ENCODE measurements around the gene NTN1. TPM values are rescaled to one million over a fixed set of nuclear protein-coding genes. Genes with fewer than 3 reads are reported as not detected.

Gene NTN1
- total and polyA plus RNA-seq, 2 of the 4 experiments (the other 2 are of a cell fraction), result under 0.01 to 0.07 TPM

DNA sequence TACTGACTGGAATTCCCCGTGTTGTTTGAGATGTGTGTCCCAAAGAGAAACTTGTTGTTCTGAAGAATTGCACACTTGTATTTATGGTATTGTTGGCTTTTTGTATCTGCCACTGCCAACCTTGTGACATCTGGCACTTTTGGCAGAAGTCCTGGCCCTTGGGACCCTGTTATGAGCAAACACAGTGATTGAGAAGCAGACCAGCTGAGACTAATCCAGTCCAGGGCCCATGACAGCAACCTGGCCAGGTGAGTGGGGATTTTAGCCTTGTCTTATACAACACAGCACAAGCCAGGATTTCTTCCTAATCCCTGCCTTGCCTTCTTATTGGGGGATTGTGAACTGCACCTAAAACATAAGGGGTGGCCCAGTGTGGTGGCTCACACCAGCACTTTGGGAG, 80.0 kb downstream of the NTN1 start:
- H3K9me1 ChIP-seq (ENCODE audit: insufficient read depth, low read length), result no peaks in the 10 kb centered on the region
- H2AK5ac ChIP-seq (ENCODE audit: low read depth, low read length), result no peak overlapping the region
- H2BK5ac ChIP-seq (ENCODE audit: low read depth, low read length, poor library complexity, severe bottlenecking), result no peak overlapping the region
- H3K4me2 ChIP-seq (ENCODE audit: low read depth, low read length), result no peak overlapping the region
- no peak overlapping the region for H3K9ac ChIP-seq (ENCODE audit: low read depth, low read length)
- H3K14ac ChIP-seq (replicated peaks; ENCODE audit: low read depth, low read length), result no peak overlapping the region
- no peaks in the 10 kb centered on the region for H3K27me3 ChIP-seq (ENCODE audit: control insufficient read depth, insufficient read depth, low read length)
- H3K79me1 ChIP-seq (ENCODE audit: low read depth in 1 of 2, low read length in 2 of 2), result no peaks in the 10 kb centered on the region
- no peaks in the 10 kb centered on the region for H4K20me1 ChIP-seq (ENCODE audit: insufficient read depth, low read length)
- in situ Hi-C loops (cut with MboI; ENCODE audit: low sequenced_read_pairs), result no loop called here
- intact Hi-C loops (cut with micrococcal nuclease), result no loop called here
- H3K23ac ChIP-seq (ENCODE audit: low read depth, low read length), result no peak overlapping the region
- TF ChIP-seq RCOR1 (IDR thresholded peaks at IDR 0.05; ENCODE audit: insufficient replicate concordance, low read length) (no peak), MAZ (IDR thresholded peaks at IDR 0.05; ENCODE audit: borderline replicate concordance, low read depth, low read length) (no peak), ELK1 (IDR thresholded peaks at IDR 0.05; ENCODE audit: borderline replicate concordance, low read depth, low read length) (no peak), RAD21 (IDR thresholded peaks at IDR 0.05; ENCODE audit: low read length) (no peak), FOS (IDR thresholded peaks at IDR 0.05; ENCODE audit: low read depth, low read length) (no peak), RFX5 (IDR thresholded peaks at IDR 0.05; ENCODE audit: low read depth, low read length) (no peak), CTCF (conservative IDR thresholded peaks at IDR 0.05; ENCODE audit: low read depth, low read length) (no peak), MAFK (IDR thresholded peaks at IDR 0.05; ENCODE audit: low read depth, low read length) (no peak), CHD1 (IDR thresholded peaks at IDR 0.05; ENCODE audit: low read depth, low read length) (no peak), SMC3 (IDR thresholded peaks at IDR 0.05; ENCODE audit: low read depth, low read length) (no peak), CEBPB (IDR thresholded peaks at IDR 0.05; ENCODE audit: low read depth, low read length) (no peak), POLR2A (IDR thresholded peaks at IDR 0.05; ENCODE audit: low read depth, low read length) (no peak), BHLHE40 (IDR thresholded peaks at IDR 0.05; ENCODE audit: low read depth, low read length) (no peak), MXI1 (IDR thresholded peaks at IDR 0.05; ENCODE audit: borderline replicate concordance, low read depth, low read length) (no peak), NFE2L2 (IDR thresholded peaks at IDR 0.05; ENCODE audit: low read depth, low read length) (no peak)
- TF ChIP-seq, protein P1, sequence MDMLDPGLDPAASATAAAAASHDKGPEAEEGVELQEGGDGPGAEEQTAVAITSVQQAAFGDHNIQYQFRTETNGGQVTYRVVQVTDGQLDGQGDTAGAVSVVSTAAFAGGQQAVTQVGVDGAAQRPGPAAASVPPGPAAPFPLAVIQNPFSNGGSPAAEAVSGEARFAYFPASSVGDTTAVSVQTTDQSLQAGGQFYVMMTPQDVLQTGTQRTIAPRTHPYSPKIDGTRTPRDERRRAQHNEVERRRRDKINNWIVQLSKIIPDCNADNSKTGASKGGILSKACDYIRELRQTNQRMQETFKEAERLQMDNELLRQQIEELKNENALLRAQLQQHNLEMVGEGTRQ (IDR thresholded peaks at IDR 0.05; ENCODE audit: low read depth, low read length), result no peak
- no peak overlapping the region for H4K5ac ChIP-seq (ENCODE audit: low read depth, low read length)
- ATAC-seq (ENCODE audit: low read depth) (no peak), DNase-seq (no peak)
- H2BK15ac ChIP-seq (ENCODE audit: low read depth, low read length), result no peak overlapping the region
- CTCF ChIA-PET, result no interaction called here
- no peak overlapping the region for H2AFZ ChIP-seq (replicated peaks; ENCODE audit: low read length, poor library complexity)
- no peak overlapping the region for H4K91ac ChIP-seq (ENCODE audit: insufficient read depth, low read depth, low read length)
- no peak overlapping the region for H3K4ac ChIP-seq (ENCODE audit: low read depth, low read length)
- dilution Hi-C loops (cut with HindIII; ENCODE audit: low sequenced_read_pairs, unreplicated experiment), result no loop called here
- no peak overlapping the region for H2BK20ac ChIP-seq (ENCODE audit: low read depth, low read length)
- WGBS, 2 experiments (ENCODE audit: extremely low coverage in 2 of 2, insufficient read length in 1 of 2), result no CpG with 5 or more reads among the region's 1 CpG
- H3K36me3 ChIP-seq (ENCODE audit: control insufficient read depth, insufficient read depth, low read length), result no peaks in the 10 kb centered on the region
- BruUV-seq (replicated peaks), result no TSS peak
- H3K4me3 ChIP-seq (ENCODE audit: insufficient read depth, low read depth, low read length), result no peak overlapping the region
- H3K56ac ChIP-seq (ENCODE audit: extremely low read depth, insufficient read depth, low read length), result no peak overlapping the region
- H3K9me3 ChIP-seq (ENCODE audit: control insufficient read depth, insufficient read depth, low read length), result no peaks in the 10 kb centered on the region
- H2BK120ac ChIP-seq (ENCODE audit: low read depth, low read length), result no peak overlapping the region
- POLR2A ChIA-PET (ENCODE audit: unreplicated experiment), result no interaction called here
- H3K4me1 ChIP-seq (ENCODE audit: control insufficient read depth, insufficient read depth, low read length), result no peaks in the 10 kb centered on the region
- no peak overlapping the region for H4K8ac ChIP-seq (ENCODE audit: low read depth in 2 of 2, low read length in 2 of 2)
- H2AK9ac ChIP-seq (replicated peaks; ENCODE audit: low read depth, low read length, poor library complexity), result no peak overlapping the region
- no peak overlapping the region for H3K18ac ChIP-seq (ENCODE audit: low read depth, low read length)
- no peak overlapping the region for H3K27ac ChIP-seq (ENCODE audit: insufficient read depth, low read length)
